Measurements from ENCODE around the gene FFAR2. TPM values are rescaled to one million over a fixed set of nuclear protein-coding genes. Genes with fewer than 3 reads are reported as not detected.
"Not testable (repeated sequence)": the region's sequence is repeated elsewhere in the genome, so short reads cannot be mapped to it uniquely, and the experiment has no call there.

FFAR2 gene
- total and polyA plus RNA-seq, 9 of the 15 experiments (the other 6 are each of a cell fraction or from before 2014, with no cell fraction given): not detected

- TF ChIP-seq REST (IDR thresholded peaks at IDR 0.05; ENCODE audit: borderline replicate concordance): 0 out of 2 replicates have a peak, but pooled peaks have one; percentile 6
- no peak for TF ChIP-seq REST (CRISPR knock-in tag; IDR thresholded peaks at IDR 0.05; ENCODE audit: low read depth)
- no peak for TF ChIP-seq STAT5B (CRISPR knock-in tag; IDR thresholded peaks at IDR 0.05)
- TF ChIP-seq POLR2AphosphoS5 (IDR thresholded peaks at IDR 0.05; ENCODE audit: control insufficient read depth, insufficient read depth, low read depth, low read length): no peak
- no peak for TF ChIP-seq MEF2D (tag; conservative IDR thresholded peaks at IDR 0.05; ENCODE audit: low read depth)
- no peak for TF ChIP-seq GTF2A2 (tag; IDR thresholded peaks at IDR 0.05)
- no peak for TF ChIP-seq RAD51 (IDR thresholded peaks at IDR 0.05; ENCODE audit: borderline replicate concordance, low read depth)
- TF ChIP-seq RAD21 (CRISPR knock-in tag; conservative IDR thresholded peaks at IDR 0.05 in 1 of 2, IDR thresholded peaks at IDR 0.05 in 1 of 2): peak in 1 of 2 experiments; percentile 16; a peak in 1 of 4 replicates
- no peak for TF ChIP-seq BACH1 (tag; IDR thresholded peaks at IDR 0.05)
- TF ChIP-seq CREM (IDR thresholded peaks at IDR 0.05; ENCODE audit: low read depth): no peak
- TF ChIP-seq MXD1 (CRISPR knock-in tag; IDR thresholded peaks at IDR 0.05; ENCODE audit: borderline replicate concordance, poor library complexity, severe bottlenecking): no peak
Observed at GRCh38 chr19:35462476-35462953, 14.5 kb downstream of the FFAR2 start (continued).

GRCh38 chr19:35462956-35463355 lies 14.9 kb downstream of the FFAR2 start:
- H3K79me2 ChIP-seq (ENCODE audit: control insufficient read depth, insufficient read depth, low read length); H3K4me2 ChIP-seq (ENCODE audit: insufficient read depth, low read length); BruUV-seq (replicated peaks); DNase-seq (ENCODE audit: extremely low read depth in 1 of 4, low spot score in 3 of 4); FAIRE-seq; H3K9ac ChIP-seq (ENCODE audit: insufficient read depth in 1 of 2, low read depth in 2 of 2, low read length in 2 of 2); ATAC-seq; H3K27ac ChIP-seq (ENCODE audit: extremely low read depth, low read depth, low read length); H3K4me3 ChIP-seq; H3K9me1 ChIP-seq (ENCODE audit: control insufficient read depth, insufficient read depth, low read length); CTCF ChIA-PET (ENCODE audit: low intra/inter-chr PET ratio); intact Hi-C loops (cut with micrococcal nuclease); H3K4me1 ChIP-seq (replicated peaks in 1 of 2; ENCODE audit: control insufficient read depth in 2 of 2, insufficient read depth in 2 of 2, low read length in 2 of 2); H2AFZ ChIP-seq (ENCODE audit: low read depth, low read length); H3K9me3 ChIP-seq (replicated peaks; ENCODE audit: control insufficient read depth, insufficient read depth, low read depth, low read length); H3K36me3 ChIP-seq (ENCODE audit: control insufficient read depth, insufficient read depth, low read length); H4K20me1 ChIP-seq (replicated peaks; ENCODE audit: control insufficient read depth, insufficient read depth, low read length): not testable (repeated sequence)
- POLR2A ChIA-PET: interaction anchor here (0.6 kb wide), 1 partner anchor 271 kb away, joined by 3 read pairs; no protein-coding TSS in a partner anchor
- in situ Hi-C loops (cut with MboI): loop anchor here (10.0 kb wide), 1 partner anchor 188 kb away; no protein-coding TSS in a partner anchor
- 1% methylated on average over 7 of the region's 7 CpGs for WGBS (ENCODE audit: insufficient coverage, low coverage, missing lambda C conversion rate)
- peaks cover 49 to 58% of the 10 kb centered on the region in 2 experiments for H3K27me3 ChIP-seq (ENCODE audit: control insufficient read depth in 2 of 2, insufficient read depth in 2 of 2, low read length in 2 of 2)
